ENCODE results near the gene XPNPEP2. TPM values are rescaled to one million over a fixed set of nuclear protein-coding genes. Genes with fewer than 3 reads are reported as not detected.

XPNPEP2 gene
- total RNA-seq, 1 donor from 2014 or later, result 4.0 TPM

DNA sequence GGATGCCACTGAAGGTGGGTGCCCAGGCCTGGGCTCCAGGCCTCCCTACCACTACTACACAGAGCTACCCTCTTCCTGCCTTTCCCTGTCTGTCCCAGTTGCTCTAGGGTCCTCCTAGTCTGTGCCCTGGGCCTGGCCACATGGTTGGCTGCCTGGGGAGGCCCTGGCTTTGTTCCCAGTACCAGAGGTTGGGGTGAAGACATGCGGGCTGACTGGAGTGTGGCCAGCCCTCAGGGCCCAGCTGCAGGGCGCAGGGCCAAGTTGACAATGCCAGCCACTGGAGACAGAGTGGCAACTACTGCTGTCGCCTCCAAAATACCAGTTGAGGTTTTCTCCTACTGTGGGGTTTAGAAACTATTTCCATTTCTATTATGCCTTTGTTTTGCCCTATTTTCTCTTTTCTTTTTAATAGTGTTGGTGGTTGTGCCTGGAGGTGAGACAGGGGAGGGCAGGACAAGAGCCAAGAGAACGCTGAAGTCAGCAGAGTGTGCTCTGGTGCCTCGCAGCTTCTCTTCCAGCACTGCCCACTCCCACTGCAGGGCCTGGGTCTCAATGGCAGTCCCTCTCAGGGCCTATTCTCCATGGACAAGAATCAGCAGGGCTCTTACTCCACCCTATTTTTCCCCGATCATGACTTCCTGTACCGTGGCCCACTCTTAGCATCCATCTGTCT lies 32.2 kb upstream of the XPNPEP2 start:
- H3K36me3 Mint-ChIP-seq, result no peaks in the 10 kb centered on the region
- H3K4me1 Mint-ChIP-seq, result no peaks in the 10 kb centered on the region
- no peak for DNase-seq (ENCODE audit: low spot score in 2 of 2, unreplicated experiment in 2 of 2)
- no peak overlapping the region for H3K27ac Mint-ChIP-seq
- TF ChIP-seq, protein P1, sequence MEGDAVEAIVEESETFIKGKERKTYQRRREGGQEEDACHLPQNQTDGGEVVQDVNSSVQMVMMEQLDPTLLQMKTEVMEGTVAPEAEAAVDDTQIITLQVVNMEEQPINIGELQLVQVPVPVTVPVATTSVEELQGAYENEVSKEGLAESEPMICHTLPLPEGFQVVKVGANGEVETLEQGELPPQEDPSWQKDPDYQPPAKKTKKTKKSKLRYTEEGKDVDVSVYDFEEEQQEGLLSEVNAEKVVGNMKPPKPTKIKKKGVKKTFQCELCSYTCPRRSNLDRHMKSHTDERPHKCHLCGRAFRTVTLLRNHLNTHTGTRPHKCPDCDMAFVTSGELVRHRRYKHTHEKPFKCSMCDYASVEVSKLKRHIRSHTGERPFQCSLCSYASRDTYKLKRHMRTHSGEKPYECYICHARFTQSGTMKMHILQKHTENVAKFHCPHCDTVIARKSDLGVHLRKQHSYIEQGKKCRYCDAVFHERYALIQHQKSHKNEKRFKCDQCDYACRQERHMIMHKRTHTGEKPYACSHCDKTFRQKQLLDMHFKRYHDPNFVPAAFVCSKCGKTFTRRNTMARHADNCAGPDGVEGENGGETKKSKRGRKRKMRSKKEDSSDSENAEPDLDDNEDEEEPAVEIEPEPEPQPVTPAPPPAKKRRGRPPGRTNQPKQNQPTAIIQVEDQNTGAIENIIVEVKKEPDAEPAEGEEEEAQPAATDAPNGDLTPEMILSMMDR (IDR thresholded peaks at IDR 0.05; ENCODE audit: unreplicated experiment), result no peak
- no peaks in the 10 kb centered on the region for H3K27me3 Mint-ChIP-seq (ENCODE audit: low read depth)
- H3K9me3 Mint-ChIP-seq, result peaks cover 49% of the 10 kb centered on the region
- no peak overlapping the region for H3K4me3 Mint-ChIP-seq

DNA sequence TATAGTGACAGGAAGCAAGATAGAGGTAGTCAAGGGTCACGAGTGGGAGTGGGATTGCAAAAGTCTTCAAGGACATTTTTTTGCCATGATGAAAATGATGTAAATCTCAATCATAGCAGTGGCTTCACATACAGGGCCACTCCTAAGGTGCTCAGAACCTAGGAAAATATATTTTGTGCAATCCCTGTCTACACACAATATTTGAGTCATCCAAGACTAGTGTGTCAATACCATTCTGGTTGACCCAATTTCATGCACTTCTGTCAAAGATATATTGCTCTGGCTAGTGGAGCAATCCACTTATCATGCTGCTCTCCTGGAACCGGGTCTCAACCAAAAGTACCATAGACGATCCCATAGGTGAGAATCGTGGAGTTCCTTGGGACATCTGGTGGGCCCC lies 24.2 kb upstream of the XPNPEP2 start:
- no peak overlapping the region for H3K27ac Mint-ChIP-seq
- TF ChIP-seq, protein P1 (IDR thresholded peaks at IDR 0.05; ENCODE audit: unreplicated experiment), result no peak
- no peaks in the 10 kb centered on the region for H3K27me3 Mint-ChIP-seq (ENCODE audit: low read depth)
- DNase-seq (ENCODE audit: low spot score in 2 of 2, unreplicated experiment in 2 of 2), result no peak
- H3K36me3 Mint-ChIP-seq, result no peaks in the 10 kb centered on the region
- no peaks in the 10 kb centered on the region for H3K4me1 Mint-ChIP-seq
- no peak overlapping the region for H3K4me3 Mint-ChIP-seq
- peaks cover 12% of the 10 kb centered on the region for H3K9me3 Mint-ChIP-seq

DNA sequence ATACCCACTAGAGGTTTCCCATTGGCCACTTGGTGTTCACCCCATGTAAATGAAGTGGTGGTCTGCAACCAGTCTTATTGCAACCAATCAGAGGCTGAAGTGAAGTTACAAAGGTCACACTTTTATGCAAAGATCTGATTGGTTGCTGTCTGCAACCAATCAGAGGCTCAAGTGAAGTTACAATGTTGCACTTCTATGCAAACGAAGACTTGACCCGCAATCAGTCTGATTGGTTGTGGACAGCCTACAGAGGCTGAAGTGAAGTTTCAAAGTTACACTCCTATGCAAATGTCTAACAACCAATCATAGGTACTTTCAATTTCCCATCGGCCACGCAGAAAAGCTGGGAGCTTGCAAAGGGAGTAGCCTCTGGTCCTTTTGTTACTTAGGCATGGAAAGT lies 22.3 kb upstream of the XPNPEP2 start:
- H3K36me3 Mint-ChIP-seq, result no peaks in the 10 kb centered on the region
- no peak overlapping the region for H3K27ac Mint-ChIP-seq
- H3K4me3 Mint-ChIP-seq, result no peak overlapping the region
- no peaks in the 10 kb centered on the region for H3K27me3 Mint-ChIP-seq (ENCODE audit: low read depth)
- no peaks in the 10 kb centered on the region for H3K4me1 Mint-ChIP-seq
- no peak for DNase-seq (ENCODE audit: low spot score in 2 of 2, unreplicated experiment in 2 of 2)
- peaks cover 3% of the 10 kb centered on the region for H3K9me3 Mint-ChIP-seq
- TF ChIP-seq, protein P1 (IDR thresholded peaks at IDR 0.05; ENCODE audit: unreplicated experiment), result no peak

DNA sequence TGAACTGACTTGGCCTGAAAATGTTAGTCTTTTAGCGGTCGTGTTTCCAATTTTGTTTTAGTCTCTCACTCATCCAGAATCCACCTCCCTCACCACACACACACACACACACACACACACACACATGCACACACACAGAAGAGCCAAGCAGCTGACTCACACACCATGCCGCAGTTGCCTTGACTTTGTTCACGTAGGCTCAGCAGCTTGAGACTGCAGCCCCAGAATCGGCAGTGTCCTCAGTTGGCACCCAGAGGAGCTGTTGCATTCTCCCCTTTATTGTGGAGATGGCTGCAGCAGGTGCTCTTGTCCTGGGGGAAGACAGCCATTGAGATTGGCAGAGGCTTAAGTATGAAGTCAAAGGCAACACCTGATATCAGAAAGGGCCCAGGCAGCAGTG lies 20.9 kb upstream of the XPNPEP2 start:
- H3K27ac Mint-ChIP-seq, result no peak overlapping the region
- H3K36me3 Mint-ChIP-seq, result no peaks in the 10 kb centered on the region
- TF ChIP-seq, protein P1 (IDR thresholded peaks at IDR 0.05; ENCODE audit: unreplicated experiment), result no peak
- H3K4me3 Mint-ChIP-seq, result no peak overlapping the region
- H3K27me3 Mint-ChIP-seq (ENCODE audit: low read depth), result peaks cover 2% of the 10 kb centered on the region
- H3K9me3 Mint-ChIP-seq, result peaks cover 8% of the 10 kb centered on the region
- no peak for DNase-seq (ENCODE audit: low spot score in 2 of 2, unreplicated experiment in 2 of 2)
- H3K4me1 Mint-ChIP-seq, result no peaks in the 10 kb centered on the region

DNA sequence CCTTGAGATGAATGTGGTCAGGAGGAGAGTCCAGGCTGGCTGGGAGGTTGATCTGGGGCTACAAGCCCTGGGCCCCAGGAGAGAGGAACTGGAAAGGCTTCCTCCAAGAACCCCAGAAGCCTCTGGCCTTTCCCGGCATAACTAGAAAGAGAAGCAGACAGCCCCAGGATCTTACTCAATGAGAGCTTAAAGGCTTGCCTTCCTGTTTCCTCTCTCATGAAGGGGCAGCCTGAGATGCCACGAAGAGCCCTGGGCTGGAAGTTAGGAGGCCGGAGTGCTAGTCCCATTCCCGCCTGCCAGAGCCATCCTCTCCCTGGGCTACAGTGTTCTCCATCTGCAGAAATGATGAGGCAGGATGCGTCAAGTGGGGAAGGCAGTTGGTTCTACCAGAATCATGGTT lies 20.1 kb upstream of the XPNPEP2 start:
- peaks cover 2% of the 10 kb centered on the region for H3K27me3 Mint-ChIP-seq (ENCODE audit: low read depth)
- H3K36me3 Mint-ChIP-seq, result no peaks in the 10 kb centered on the region
- no peak overlapping the region for H3K27ac Mint-ChIP-seq
- TF ChIP-seq, protein P1 (IDR thresholded peaks at IDR 0.05; ENCODE audit: unreplicated experiment), result no peak
- H3K9me3 Mint-ChIP-seq, result peaks cover 8% of the 10 kb centered on the region
- H3K4me3 Mint-ChIP-seq, result no peak overlapping the region
- no peaks in the 10 kb centered on the region for H3K4me1 Mint-ChIP-seq
- DNase-seq (ENCODE audit: low spot score in 2 of 2, unreplicated experiment in 2 of 2), result no peak
